Activated naive CD8-positive, alpha-beta T cell treated with anti-CD3 and anti-CD28 coated beads for 36 hours (primary cell): ENCODE measurements around the gene NSL1. TPM values are rescaled to one million over a fixed set of nuclear protein-coding genes. Genes with fewer than 3 reads are reported as not detected.
"Not testable (repeated sequence)": the region's sequence is repeated elsewhere in the genome, so short reads cannot be mapped to it uniquely, and the experiment has no call there.

Experiments
- DNase-seq: peaks from one replicate; pipeline ENCODE4 v3.0.0; 2021
- H3K27ac Mint-ChIP-seq: one replicate; pipeline ENCODE4 v1.8.0; 2022; ENCODE audit warnings: mild to moderate bottlenecking, moderate library complexity, mixed read lengths
- H3K27me3 Mint-ChIP-seq: one replicate; pipeline ENCODE4 v1.8.0; 2022; ENCODE audit warnings: mild to moderate bottlenecking, mixed read lengths
- H3K36me3 Mint-ChIP-seq: one replicate; pipeline ENCODE4 v1.8.0; 2021; ENCODE audit warnings: mild to moderate bottlenecking, mixed read lengths
- H3K4me1 Mint-ChIP-seq: one replicate; pipeline ENCODE4 v1.8.0; 2021; ENCODE audit warnings: mixed read lengths
- H3K4me3 Mint-ChIP-seq: one replicate; pipeline ENCODE4 v1.8.0; 2022; ENCODE audit warnings: mild to moderate bottlenecking, moderate library complexity, mixed read lengths
- H3K9me3 Mint-ChIP-seq: one replicate; pipeline ENCODE4 v1.8.0; 2022; ENCODE audit warnings: mixed read lengths
- total RNA-seq, 2 experiments: library from RNA; stranded (reverse); gene quantifications; one replicate each; pipeline ENCODE4 v1.2.3, GENCODE V29; 2021

The NSL1 gene
- total RNA-seq, 2 experiments from 2014 or later = 35.7 to 36.7 TPM

GRCh38 chr1:212713465-212714136, 78.0 kb downstream of the NSL1 start:
- H3K9me3 Mint-ChIP-seq = no peaks in the 10 kb centered on the region
- H3K36me3 Mint-ChIP-seq = no peaks in the 10 kb centered on the region
- no peaks in the 10 kb centered on the region for H3K4me1 Mint-ChIP-seq
- no peak overlapping the region for H3K27ac Mint-ChIP-seq
- peaks cover 18% of the 10 kb centered on the region for H3K27me3 Mint-ChIP-seq
- H3K4me3 Mint-ChIP-seq = no peak overlapping the region
- DNase-seq = no peak

GRCh38 chr1:212712451-212713303, 78.9 kb downstream of the NSL1 start:
- H3K9me3 Mint-ChIP-seq = no peaks in the 10 kb centered on the region
- no peaks in the 10 kb centered on the region for H3K4me1 Mint-ChIP-seq
- H3K36me3 Mint-ChIP-seq = no peaks in the 10 kb centered on the region
- no peak for DNase-seq
- peaks cover 10% of the 10 kb centered on the region for H3K27me3 Mint-ChIP-seq
- no peak overlapping the region for H3K4me3 Mint-ChIP-seq
- no peak overlapping the region for H3K27ac Mint-ChIP-seq

GRCh38 chr1:212711974-212712373, 79.6 kb downstream of the NSL1 start:
- H3K36me3 Mint-ChIP-seq, H3K4me1 Mint-ChIP-seq, H3K27ac Mint-ChIP-seq, H3K4me3 Mint-ChIP-seq, H3K27me3 Mint-ChIP-seq, H3K9me3 Mint-ChIP-seq, DNase-seq: not testable (repeated sequence)

GRCh38 chr1:212710566-212710965, 81.0 kb downstream of the NSL1 start:
- H3K27ac Mint-ChIP-seq = no peak overlapping the region
- no peak overlapping the region for H3K4me3 Mint-ChIP-seq
- peaks cover 1% of the 10 kb centered on the region for H3K27me3 Mint-ChIP-seq
- no peaks in the 10 kb centered on the region for H3K36me3 Mint-ChIP-seq
- no peak for DNase-seq
- H3K9me3 Mint-ChIP-seq = no peaks in the 10 kb centered on the region
- H3K4me1 Mint-ChIP-seq = no peaks in the 10 kb centered on the region

- peaks cover 3% of the 10 kb centered on the region for H3K27me3 Mint-ChIP-seq
- DNase-seq = no peak
Measured at GRCh38 chr1:212703991-212704564, 87.5 kb downstream of the NSL1 start.

GRCh38 chr1:212702672-212703071, 88.9 kb downstream of the NSL1 start:
- peaks cover 5% of the 10 kb centered on the region for H3K36me3 Mint-ChIP-seq
- no peaks in the 10 kb centered on the region for H3K9me3 Mint-ChIP-seq
- H3K4me3 Mint-ChIP-seq = no peak overlapping the region
- DNase-seq = no peak
- H3K27me3 Mint-ChIP-seq = peaks cover 3% of the 10 kb centered on the region
- no peak overlapping the region for H3K27ac Mint-ChIP-seq
- peaks cover 38% of the 10 kb centered on the region for H3K4me1 Mint-ChIP-seq

More at GRCh38 chr1:212703991-212704564, 87.5 kb downstream of the NSL1 start:
- Mint-ChIP-seq H3K9me3 (no peaks in the 10 kb centered on the region), H3K4me3 (no peak overlapping the region), H3K27ac (no peak overlapping the region), H3K4me1 (peaks cover 30% of the 10 kb centered on the region), H3K36me3 (no peaks in the 10 kb centered on the region)

- H3K27me3 Mint-ChIP-seq = peaks cover 3% of the 10 kb centered on the region
- no peaks in the 10 kb centered on the region for H3K9me3 Mint-ChIP-seq
- H3K36me3 Mint-ChIP-seq = peaks cover 10% of the 10 kb centered on the region
- peak overlapping the region; percentile 49 for H3K27ac Mint-ChIP-seq
- DNase-seq = no peak
- H3K4me3 Mint-ChIP-seq = no peak overlapping the region
- peaks cover 45% of the 10 kb centered on the region for H3K4me1 Mint-ChIP-seq
Measured at GRCh38 chr1:212701910-212702309, 89.7 kb downstream of the NSL1 start.

- Mint-ChIP-seq H3K9me3 (no peaks in the 10 kb centered on the region), H3K36me3 (peaks cover 16% of the 10 kb centered on the region), H3K27ac (peak overlapping the region; percentile 92), H3K4me3 (peak overlapping the region; percentile 90), H3K4me1 (peaks cover 49% of the 10 kb centered on the region), H3K27me3 (peaks cover 3% of the 10 kb centered on the region)
- peak; percentile 31 for DNase-seq
Measured at GRCh38 chr1:212700892-212701819, 90.4 kb downstream of the NSL1 start.

GRCh38 chr1:212700223-212700891, 91.2 kb downstream of the NSL1 start:
- peak overlapping the region; percentile 92 for H3K27ac Mint-ChIP-seq
- peaks cover 24% of the 10 kb centered on the region for H3K36me3 Mint-ChIP-seq
- peaks cover 3% of the 10 kb centered on the region for H3K27me3 Mint-ChIP-seq
- DNase-seq = peak; percentile 84
- no peaks in the 10 kb centered on the region for H3K9me3 Mint-ChIP-seq
- peaks cover 49% of the 10 kb centered on the region for H3K4me1 Mint-ChIP-seq
- peak overlapping the region; percentile 90 for H3K4me3 Mint-ChIP-seq

- H3K27ac Mint-ChIP-seq = peak within 1 kb of the TSS; percentile 92
- peak; percentile 82 for DNase-seq
- peaks cover 47% of the 10 kb centered on the region for H3K4me1 Mint-ChIP-seq
- H3K27me3 Mint-ChIP-seq = peaks cover 3% of the 10 kb centered on the region
- peaks cover 24% of the 10 kb centered on the region for H3K36me3 Mint-ChIP-seq
- H3K9me3 Mint-ChIP-seq = no peaks in the 10 kb centered on the region
- H3K4me3 Mint-ChIP-seq = peak within 1 kb of the TSS; percentile 90
Measured at GRCh38 chr1:212699625-212700222, 91.9 kb downstream of the NSL1 start, which contains the start of gene BATF3. BATF3 (minus strand) TSS chr1:212699840; CDS start chr1:212699762, 78 bp downstream.

- H3K27ac Mint-ChIP-seq = peak overlapping the region; percentile 92
- H3K9me3 Mint-ChIP-seq = no peaks in the 10 kb centered on the region
- DNase-seq = peak; percentile 77
- H3K27me3 Mint-ChIP-seq = peaks cover 3% of the 10 kb centered on the region
- peaks cover 46% of the 10 kb centered on the region for H3K4me1 Mint-ChIP-seq
- peaks cover 27% of the 10 kb centered on the region for H3K36me3 Mint-ChIP-seq
- peak overlapping the region; percentile 90 for H3K4me3 Mint-ChIP-seq
Measured at GRCh38 chr1:212699104-212699624, 92.4 kb downstream of the NSL1 start.

- Mint-ChIP-seq H3K4me1 (peaks cover 44% of the 10 kb centered on the region), H3K9me3 (no peaks in the 10 kb centered on the region), H3K36me3 (peaks cover 27% of the 10 kb centered on the region), H3K27ac (peak overlapping the region; percentile 85), H3K27me3 (peaks cover 3% of the 10 kb centered on the region), H3K4me3 (peak overlapping the region; percentile 90)
- no peak for DNase-seq
Measured at GRCh38 chr1:212698467-212699103, 93.0 kb downstream of the NSL1 start.

- Mint-ChIP-seq H3K4me3 (no peak overlapping the region), H3K9me3 (no peaks in the 10 kb centered on the region), H3K27ac (peak overlapping the region; percentile 17), H3K27me3 (peaks cover 3% of the 10 kb centered on the region), H3K36me3 (peaks cover 34% of the 10 kb centered on the region), H3K4me1 (peaks cover 32% of the 10 kb centered on the region)
- DNase-seq = no peak
Measured at GRCh38 chr1:212696721-212697331, 94.8 kb downstream of the NSL1 start.
